HG03432 (cell line): ENCODE data around the gene SOX18.
A peak's percentile ranks its signal among the peaks of the same experiment; 100 is the strongest.

Source experiments
- ATAC-seq: cut with Tn5 transposase; IDR thresholded peaks from one replicate; pipeline ENCODE4 v1.9.1; 2021; ENCODE audit warnings: mild to moderate bottlenecking, moderate library complexity; ENCODE audit not compliant: unreplicated experiment

SOX18 gene

DNA sequence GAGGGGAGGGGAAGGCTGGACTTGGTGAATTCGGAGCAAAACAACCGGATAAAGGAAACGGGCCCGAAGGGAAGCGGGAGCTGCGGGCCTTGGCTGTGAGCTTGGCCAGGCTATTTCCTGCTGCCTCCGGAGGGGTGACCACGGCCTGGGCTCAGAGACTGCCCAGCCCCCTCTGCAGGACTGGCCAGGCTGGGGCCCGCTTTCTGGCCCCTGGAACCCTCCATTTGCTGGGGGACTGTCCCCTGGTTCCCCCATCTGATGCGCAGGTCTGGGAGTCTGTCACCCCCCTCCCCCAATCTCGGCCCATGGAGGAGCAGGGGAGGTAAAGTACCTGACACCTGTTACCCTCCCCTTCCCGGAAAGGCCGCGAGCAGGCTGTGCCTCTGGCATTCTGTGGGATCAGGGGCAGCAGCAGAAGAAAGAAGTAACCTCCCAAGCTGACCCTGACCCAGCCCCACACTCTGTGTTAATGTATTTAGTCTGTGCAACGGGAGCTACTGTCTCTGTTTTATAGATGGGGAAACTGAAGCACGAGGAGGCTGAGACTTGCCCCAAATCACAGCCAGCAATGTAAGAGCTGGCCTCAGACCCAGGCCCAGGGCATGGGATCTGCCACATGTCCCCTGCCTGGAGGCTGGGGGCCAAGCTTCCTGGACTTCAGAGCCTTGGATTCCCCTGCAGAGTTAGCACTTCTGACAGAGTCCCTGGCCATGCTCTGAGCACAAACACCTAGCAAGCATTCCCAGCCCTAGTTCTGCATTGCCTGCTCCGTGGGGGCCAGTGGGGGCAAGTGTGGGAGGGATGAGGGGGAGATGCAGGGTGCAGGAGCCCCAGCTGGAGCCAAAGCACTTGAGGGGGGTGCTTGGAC, 9.9 kb downstream of the SOX18 start:
- no peak for ATAC-seq

DNA sequence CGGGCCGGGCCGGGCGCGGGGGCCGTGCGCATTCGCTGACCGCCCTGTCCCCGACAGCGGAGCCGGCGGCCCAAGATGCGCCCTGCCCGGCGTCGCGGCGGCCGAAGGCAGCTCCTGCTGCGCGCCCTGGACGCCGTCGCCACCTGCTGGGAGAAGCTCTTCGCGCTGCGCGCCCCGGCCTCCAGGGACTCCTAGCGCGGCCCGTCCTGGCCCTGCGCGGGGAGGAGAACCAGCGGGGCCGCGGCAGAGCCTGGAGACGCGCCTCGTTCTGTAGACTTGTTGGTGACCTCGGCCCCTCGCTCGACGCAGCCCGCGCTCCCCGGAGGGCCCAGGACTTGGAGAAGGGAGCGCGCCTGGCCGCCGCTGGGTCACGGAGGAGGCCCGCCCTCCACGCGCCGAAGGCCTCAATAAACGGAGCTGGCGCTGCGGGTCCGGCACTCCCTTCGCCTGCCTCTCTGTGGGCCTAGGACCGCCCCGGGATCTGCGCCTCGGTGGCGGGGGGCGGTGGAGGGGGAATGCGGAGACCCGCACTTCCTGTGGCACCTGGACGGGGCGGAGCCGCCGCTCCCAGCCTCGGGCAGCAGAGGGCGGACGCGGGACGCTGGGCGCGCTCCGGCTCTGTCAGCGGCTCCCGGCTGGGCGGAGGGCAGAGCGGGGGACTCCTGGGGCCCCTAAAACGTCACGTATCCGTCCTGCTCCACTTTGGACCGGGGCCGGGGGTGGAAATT, 10.7 kb downstream of the SOX18 start:
- ATAC-seq = peak; percentile 56

DNA sequence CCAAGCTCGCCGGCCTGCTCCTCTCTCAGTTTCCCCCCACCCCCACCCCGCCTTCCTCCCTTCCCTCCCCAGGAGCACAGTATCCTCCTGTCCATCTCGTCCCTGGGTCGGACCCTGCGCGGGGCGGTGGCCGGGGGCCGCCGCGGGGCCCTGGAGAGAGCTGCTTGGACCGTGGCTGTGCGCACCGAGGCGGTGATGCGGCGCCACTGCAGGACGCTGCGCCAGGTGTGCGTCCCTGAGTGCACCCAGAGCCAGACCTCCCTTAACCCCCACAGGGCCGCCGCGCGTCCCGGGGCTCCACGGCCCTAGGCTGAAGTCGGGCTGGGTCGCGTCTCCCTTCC, 11.2 kb downstream of the SOX18 start:
- peak; percentile 41 for ATAC-seq

DNA sequence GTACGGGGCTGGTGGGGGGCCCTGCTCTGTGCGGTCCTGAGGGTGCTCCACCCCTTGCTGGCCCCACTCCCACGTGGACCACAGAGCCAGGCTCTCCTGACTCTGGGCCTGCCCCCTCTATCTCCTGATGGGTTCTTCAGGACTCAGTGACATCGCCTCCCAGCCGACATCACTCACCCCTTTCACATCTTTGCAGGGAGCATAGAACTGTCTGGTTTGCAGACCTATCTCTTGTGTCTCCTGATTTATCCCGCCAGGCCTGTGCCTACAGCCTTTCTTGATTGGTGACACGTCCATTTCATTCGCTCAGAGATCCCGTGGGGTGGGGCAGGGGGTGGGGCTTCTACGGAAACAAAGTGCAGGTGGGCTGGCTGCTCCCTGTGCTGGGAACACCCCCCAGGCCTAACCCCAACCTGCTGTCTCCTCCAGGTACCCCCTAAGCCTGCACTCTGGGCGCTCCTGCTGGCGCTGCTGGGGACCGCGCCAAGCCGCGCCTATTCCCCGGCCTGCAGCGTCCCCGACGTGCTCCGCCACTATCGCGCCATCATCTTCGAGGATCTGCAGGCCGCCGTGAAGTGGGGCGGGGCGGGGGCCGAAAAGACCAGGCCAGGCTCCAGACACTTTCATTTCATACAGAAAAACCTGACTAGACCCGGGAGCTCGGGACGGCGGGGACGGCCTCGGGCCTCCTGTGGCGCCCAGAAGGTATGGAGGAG, 11.8 kb downstream of the SOX18 start:
- ATAC-seq = no peak

DNA sequence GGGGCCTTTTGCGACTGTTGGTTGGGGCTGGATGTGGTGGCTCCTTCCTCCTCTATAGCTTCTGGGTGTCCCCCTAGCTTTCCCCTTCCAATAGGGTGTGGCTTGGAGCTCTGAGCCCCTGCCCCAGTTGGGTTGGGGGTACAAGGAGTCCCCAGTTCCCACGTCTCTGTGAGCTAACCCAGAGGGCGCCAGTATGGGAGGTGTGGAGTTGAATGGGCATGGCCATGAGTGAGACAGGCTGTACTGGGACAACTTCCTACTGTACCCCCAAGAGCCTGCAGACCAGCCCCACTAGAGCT, 12.3 kb downstream of the SOX18 start:
- ATAC-seq = no peak

DNA sequence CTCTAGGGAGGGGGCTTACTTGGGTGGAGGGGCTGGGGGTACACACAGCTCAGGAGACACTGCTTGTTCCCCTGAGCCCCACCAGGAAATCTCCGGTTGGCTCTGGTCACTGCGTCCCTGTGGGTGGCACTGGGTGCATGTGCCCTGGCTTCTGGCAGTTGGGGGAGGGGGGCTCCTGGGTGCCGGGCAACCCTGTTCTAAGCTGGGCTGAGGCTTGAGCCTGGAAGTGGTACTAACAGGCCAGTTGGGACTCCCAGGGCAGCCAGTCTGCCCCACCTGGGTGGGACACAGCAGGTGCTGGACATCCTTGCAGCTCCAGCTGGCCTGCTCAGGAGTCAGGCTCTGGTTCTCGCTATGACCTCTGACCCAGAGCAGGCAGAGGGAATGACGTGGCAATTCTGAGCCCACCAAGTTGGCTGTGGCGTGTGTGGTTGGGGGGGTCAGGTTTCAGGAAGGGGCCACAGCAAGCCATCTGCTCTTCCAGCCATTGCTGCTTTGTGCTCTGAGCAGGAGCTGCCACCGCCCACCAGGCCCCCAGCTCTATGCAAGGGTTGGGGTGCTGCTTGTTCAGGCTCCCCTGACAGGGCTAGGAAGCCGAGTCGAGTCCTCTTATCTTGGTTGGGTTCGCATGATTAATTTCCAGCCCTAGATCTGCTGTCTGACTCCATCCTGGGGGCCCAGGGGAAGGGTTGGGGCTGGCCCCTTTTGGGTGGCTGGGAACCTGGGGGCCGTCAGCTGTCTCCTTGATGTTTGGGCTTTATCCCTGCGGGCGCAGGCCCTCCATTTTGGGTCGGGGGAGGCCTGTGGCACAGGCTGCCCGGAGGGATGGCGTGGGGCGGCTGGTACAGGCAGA, 12.9 kb downstream of the SOX18 start:
- no peak for ATAC-seq

DNA sequence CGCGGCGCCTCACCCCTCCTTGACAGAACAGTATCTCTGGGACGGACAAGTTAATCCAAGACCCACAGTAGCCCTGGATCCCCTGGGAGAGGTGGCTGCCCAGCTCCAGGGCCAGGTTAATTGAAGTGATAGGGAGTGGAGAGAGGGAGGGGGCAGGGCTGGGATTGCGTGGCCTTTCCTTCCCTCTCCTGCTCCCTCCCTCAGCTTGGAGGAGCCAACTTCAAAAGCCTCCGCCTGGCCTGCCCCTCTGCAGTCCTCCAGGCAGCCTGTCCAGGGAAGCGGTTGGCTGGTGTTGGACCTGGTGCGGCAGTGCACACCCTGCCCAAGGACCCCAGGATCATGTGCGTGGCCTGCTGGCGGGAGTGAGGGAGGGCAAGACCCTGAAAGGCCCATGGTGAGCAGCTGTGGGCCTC, 13.5 kb downstream of the SOX18 start, which contains the start of gene C20orf204:
Gene C20orf204 (plus strand): TSS at position 250 of the 413 bp plus-strand sequence. CDS start 142 bp downstream, at position 392.
- no peak for ATAC-seq

DNA sequence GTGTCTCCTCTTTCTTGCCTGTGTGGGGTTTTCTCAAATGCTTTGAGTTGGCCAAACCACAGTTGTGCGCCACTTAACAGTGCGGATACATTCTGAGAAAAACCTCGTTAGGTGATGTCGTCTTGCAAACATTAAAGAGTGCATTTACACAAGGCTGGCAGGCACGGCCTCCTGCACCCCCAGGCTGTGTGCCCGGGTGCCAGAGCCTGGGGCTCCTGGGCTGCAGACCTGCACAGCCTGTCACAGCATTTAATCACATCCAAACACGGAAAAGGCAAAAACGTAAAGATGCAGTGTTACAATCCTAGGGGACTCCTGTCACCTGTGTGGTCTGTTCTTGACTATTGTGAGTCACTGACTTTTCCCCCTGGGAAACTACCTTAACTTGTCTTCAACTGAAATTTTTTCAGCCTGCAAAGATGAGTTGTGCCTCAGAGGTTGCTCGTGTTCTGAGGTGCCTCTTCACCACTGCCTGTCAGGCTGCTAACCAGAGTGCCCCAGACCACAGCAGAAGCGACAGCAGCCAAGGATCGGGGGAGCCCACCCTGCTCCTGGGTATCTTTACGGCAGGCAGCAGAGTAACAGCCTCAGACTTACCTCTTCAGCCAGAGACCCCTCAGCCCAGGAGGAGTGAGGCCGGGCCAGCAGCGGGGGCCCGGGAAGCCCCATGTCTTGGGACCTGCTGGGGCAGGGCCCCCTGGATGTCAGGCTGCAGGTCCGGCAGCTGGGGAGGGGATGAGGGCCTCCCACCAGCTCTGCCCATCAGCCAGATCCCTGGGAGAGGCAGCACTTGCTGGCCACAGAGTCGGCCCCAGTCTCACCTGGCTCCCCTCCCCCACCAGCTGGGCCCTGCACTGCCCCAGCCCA, 14.1 kb downstream of the SOX18 start:
- ATAC-seq = no peak

DNA sequence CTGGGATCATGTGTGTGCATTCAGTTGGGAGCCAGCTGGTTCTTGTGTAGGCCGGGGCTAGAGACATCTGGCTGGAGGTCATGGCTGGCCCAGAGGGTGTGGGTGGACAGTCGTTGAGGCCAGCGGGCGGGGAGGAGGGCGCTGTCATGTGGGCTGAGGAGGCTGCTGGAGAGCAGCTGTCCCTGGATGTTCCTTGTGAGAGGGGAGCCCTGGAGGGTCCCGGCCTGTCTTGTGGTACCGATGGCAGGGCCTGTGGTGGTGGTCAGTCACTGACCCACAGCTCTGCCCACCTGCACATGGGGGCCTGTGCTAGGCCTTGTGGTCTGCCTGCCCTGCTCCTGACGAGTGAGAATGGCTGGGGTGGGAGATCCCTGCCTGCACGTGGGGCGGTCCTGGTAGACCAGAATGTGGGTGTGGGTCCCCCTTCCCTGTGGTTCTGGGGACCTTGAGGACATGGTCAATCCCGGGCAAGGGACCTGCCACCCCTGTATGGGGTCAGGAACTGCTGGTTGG, 15.4 kb downstream of the SOX18 start:
- no peak for ATAC-seq

DNA sequence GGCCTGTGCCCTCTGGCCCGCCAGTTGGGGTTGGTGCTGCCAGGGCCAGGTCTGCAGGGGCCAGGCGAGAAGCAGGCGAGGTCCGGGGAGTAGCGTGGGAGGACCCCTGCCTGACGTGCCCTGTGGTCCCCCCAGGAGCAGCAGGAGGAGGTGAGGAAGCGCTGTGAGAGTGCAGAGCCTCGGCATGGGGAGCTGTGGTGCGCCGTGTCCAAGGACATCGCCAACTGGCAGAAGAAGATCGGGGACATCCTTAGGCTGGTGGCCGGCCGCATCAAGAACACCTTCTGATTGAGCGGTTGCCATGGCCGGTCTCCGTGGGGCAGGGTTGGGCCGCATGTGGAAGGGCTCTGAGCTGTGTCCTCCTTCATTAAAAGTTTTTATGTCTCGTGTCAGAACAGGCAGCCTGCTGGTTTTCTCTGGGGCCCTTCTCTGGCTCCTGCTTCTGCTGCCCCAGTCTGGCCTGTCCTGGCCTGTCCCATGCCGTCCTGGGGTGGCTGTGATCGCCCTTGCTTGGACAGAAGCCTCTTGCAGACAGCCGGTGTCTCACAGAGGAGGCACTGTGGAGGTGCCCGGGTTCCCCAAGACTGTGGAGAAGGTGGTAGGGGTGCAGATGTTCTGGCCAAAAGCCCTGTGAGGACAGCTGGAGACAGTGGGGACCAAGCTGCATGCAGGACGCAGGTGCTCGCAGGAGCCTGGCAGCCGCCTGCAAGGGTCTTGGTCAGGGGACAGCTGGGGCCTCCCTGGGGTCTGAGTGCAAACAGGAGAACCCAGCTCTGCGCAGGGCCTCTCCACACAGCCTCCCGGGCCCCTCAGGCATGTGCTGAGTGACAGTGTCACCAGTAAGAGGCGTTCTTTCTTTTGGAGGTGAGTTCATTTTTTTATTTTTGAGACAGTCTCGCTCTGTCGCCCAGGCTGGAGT, 16.5 kb downstream of the SOX18 start:
- no peak for ATAC-seq

DNA sequence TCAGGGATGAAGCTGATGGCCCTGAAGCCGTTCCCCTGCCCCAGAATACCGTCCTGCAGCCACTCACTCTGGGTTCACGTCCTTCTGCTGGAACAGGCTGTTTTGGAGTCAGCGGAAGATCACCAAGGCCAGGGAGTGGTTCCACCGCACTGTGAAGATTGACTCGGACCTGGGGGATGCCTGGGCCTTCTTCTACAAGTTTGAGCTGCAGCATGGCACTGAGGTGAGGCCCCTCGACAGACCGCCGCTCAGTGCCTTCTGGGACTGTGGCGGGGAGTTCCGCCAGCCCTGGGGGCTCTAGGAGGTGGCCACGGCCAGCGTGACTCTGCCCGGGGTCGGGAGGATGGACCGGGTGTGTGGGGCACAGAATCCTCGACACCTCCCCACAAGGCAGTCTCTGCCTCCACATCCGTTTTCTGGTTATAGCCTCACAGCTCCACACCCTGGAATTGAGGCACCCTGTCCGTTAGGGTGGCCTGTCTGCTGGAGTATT, 17.6 kb downstream of the SOX18 start:
- ATAC-seq = no peak

DNA sequence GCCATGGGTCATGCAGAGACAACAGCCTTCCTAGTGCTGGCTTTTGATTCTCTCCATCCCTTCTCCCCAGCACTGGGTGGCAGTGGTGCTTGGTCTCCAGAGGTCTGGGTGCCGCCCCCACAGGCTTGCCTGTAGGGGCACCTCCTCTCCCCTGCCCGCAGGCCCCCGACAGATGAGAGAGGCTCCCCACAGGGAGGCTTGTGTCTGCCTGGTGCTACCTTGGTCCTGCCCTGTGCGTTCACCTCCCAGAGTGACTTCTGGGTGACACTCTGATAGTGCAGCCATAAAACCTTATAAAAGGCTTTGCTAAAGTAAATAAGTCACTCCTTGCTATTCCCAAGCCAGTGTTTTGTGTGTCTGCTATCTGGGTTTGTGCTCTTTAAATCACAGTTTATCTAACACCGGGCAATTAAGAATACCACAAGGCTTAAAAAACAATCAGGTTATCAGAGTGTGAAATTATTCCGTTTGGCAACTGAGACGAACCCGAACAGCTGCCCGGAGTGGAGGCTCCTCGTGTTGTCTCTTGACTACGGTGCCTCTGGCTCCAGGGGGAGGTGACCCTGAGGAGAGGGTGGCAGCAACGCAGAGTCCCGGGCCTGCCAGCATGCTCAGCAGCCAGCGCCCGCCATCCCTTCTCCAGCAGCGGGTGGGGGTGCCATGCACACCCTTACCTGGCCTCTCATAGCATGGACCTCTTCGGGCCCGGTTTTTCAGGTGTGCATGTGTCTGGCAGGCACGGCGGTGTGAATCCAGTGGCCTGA, 18.9 kb downstream of the SOX18 start:
- ATAC-seq = no peak

DNA sequence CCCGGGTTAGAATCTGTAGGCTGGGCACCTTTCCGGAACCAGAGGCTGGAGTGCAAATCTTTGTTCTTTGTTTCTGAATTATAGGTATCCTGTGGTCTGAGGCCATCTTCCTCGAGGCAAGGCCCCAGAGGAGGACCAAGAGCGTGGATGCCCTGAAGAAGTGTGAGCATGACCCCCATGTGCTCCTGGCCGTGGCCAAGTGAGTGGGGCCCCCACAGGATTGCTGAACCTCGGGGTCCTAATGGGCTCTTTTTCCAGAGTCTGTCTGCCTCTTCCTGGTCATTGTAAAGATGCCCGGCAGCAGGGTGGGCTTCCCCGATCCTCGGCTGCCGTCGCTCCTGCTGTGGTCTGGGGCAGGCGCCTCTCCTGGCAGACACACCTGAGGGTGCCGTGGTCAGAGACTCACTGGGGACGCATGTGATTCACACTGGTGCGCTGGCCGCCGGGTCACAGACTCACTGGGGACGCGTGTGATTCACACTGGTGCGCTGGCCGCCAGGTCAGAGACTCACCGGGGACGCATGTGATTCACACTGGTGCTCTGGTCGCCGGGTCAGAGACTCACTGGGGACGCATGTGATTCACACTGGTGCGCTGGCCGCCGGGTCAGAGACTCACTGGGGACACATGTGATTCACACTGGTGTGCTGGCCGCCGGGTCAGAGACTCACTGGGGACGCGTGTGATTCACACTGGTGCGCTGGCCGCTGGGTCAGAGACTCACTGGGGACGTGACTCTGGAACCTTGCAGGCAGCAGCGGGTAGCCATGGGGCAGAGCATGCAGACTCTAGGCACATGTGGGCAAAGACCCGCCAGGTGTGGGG, 19.9 kb downstream of the SOX18 start:
- no peak for ATAC-seq

DNA sequence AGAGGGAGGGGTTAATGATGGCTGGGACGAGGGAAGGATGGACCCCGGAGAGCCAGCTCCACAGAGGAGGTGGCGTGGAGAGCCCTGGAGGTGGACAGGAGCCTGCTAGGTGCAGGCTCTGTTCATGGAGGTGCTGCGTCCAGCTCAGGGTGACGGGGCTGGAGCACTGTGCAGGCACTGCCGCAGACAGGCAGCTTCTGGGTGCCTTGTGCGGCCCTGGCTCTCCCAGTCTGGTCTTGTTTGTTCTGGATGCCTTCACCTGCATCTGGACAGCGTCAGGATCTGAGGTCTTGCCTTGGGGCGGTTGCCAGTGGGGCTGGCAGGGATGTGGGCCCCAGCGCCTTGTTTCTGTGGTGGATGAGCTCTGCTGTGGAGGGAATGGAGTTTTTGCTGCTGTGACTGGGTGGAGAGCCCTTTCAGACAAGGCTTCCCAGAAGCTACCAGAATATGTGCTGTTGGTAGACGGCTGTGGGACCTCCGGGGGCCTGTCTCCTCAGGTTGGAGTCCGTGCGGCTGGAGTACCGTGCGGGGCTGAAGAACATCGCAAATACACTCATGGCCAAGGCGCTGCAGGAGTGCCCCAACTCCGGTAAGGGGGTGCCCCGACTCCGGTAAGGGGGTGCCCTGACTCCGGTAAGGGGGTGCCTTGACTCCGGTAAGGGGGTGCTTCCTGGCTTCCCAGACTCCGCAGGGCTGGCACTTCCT, 21.3 kb downstream of the SOX18 start:
- no peak for ATAC-seq

DNA sequence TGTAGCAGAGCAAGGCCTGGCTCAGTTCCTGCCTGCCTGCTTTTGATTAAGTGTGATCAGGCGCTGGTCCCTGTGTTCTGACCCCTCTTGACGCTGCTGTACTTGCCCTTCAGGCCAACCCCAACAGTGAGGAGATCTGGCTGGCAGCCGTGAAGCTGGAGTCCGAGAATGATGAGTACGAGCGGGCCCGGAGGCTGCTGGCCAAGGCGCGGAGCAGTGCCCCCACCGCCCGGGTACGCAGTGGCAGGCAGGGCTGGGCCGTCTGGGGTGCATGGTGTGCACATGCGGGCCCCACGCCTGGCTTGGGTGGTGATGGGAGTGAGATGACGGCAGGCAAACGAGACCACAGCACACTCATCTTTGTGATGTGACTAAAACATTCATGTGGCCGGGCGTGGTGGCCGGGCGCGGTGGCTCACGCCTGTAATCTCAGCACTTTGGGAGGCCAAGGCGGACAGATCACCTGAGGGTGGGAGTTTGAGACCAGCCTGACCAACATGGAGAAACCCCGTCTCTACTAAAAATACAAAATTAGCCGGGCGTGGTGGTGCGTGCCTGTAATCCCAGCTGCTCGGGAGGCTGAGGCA, 23.5 kb downstream of the SOX18 start:
- no peak for ATAC-seq
